OCI-LY3 (cell line): Measurements from ENCODE around the gene HJURP.

ENCODE experiments used
- H2AFZ ChIP-seq: fragments of 200-600, 300-600 bp; shearing (Covaris generic); 2 replicates; pipeline ENCODE4 v1.6.0; 2014; ENCODE audit warnings: antibody characterized with exemption, low read depth, low read length
- H3K27ac ChIP-seq: fragments of 200-600, 300-600 bp; sonication (generic); 2 replicates; pipeline ENCODE4 v1.5.1; 2014; ENCODE audit warnings: mild to moderate bottlenecking, low read length, moderate library complexity, mixed read lengths
- H3K27me3 ChIP-seq: fragments of 200-600, 300-600 bp; sonication (generic); 2 replicates; pipeline ENCODE4 v1.6.1; 2014; ENCODE audit warnings: low read depth, low read length, mixed read lengths
- H3K36me3 ChIP-seq: fragments of 200-600, 300-600 bp; sonication (generic); replicated peaks from 2 replicates; pipeline ENCODE3; 2014; ENCODE audit warnings: low read depth, low read length, mixed read lengths
- H3K4me1 ChIP-seq: fragments of 300-600, 200-600 bp; sonication (generic); 2 replicates; pipeline ENCODE4 v1.6.1; 2014; ENCODE audit warnings: low read length, mixed read lengths
- H3K4me2 ChIP-seq: fragments of 200-600, 300-600 bp; sonication (generic); 2 replicates; pipeline ENCODE4 v1.6.1; 2014; ENCODE audit warnings: low read length, mixed read lengths
- H3K4me3 ChIP-seq: fragments of 300-600, 200-600 bp; sonication (generic); 2 replicates; pipeline ENCODE4 v1.5.1; 2014; ENCODE audit warnings: antibody characterized with exemption, mild to moderate bottlenecking, low read length, moderate library complexity
- H3K79me2 ChIP-seq: fragments of 300-600, 200-600 bp; shearing (Covaris generic); 2 replicates; pipeline ENCODE4 v1.6.1; 2014; ENCODE audit warnings: mild to moderate bottlenecking, low read length, mixed read lengths
- H3K9ac ChIP-seq: fragments of 300-600, 200-600 bp; shearing (Covaris generic); 2 replicates; pipeline ENCODE4 v1.6.0; 2014; ENCODE audit warnings: mild to moderate bottlenecking, low read length, moderate library complexity
- H3K9me3 ChIP-seq: fragments of 200-600, 300-600 bp; shearing (Covaris generic); 2 replicates; pipeline ENCODE4 v1.6.1; 2014; ENCODE audit warnings: low read length, mixed read lengths; ENCODE audit not compliant: insufficient read depth
- H4K20me1 ChIP-seq: fragments of 200-600, 300-600 bp; sonication (generic); 2 replicates; pipeline ENCODE4 v1.6.1; 2016; ENCODE audit warnings: low read length, mixed read lengths; ENCODE audit not compliant: insufficient read depth
- CTCF ChIP-seq: fragments of 200-600, 300-600 bp; sonication (generic); IDR thresholded peaks from 2 replicates; pipeline ENCODE4 v1.5.1; 2014; ENCODE audit warnings: antibody characterized with exemption, low read length, low read depth
- EZH2phosphoT487 ChIP-seq: fragments of 200-600 bp; shearing (Covaris generic); IDR thresholded peaks from 2 replicates; pipeline ENCODE4 v1.6.1; 2018; ENCODE audit warnings: antibody characterized with exemption, mixed run types, low read depth

HJURP gene

GRCh38 chr2:233819884-233820773, 34.2 kb downstream of the HJURP start:
- no peaks in the 10 kb centered on the region for H3K9me3 ChIP-seq
- no peak overlapping the region for H3K9ac ChIP-seq
- H3K27ac ChIP-seq: no peak overlapping the region
- H3K4me1 ChIP-seq: no peaks in the 10 kb centered on the region
- no peak overlapping the region for H3K4me3 ChIP-seq
- H3K4me2 ChIP-seq: no peak overlapping the region
- H3K36me3 ChIP-seq: no peaks in the 10 kb centered on the region
- H4K20me1 ChIP-seq: no peaks in the 10 kb centered on the region
- no peak overlapping the region for H2AFZ ChIP-seq
- no peaks in the 10 kb centered on the region for H3K79me2 ChIP-seq
- TF ChIP-seq CTCF (no peak), EZH2phosphoT487 (no peak)
- H3K27me3 ChIP-seq: no peaks in the 10 kb centered on the region

- no peaks in the 10 kb centered on the region for H3K36me3 ChIP-seq
- no peak overlapping the region for H3K9ac ChIP-seq
- H3K9me3 ChIP-seq: no peaks in the 10 kb centered on the region
- TF ChIP-seq CTCF: no peak
- no peak for TF ChIP-seq EZH2phosphoT487
- no peaks in the 10 kb centered on the region for H3K79me2 ChIP-seq
- no peak overlapping the region for H3K4me3 ChIP-seq
- no peak overlapping the region for H3K27ac ChIP-seq
- no peaks in the 10 kb centered on the region for H3K27me3 ChIP-seq
- no peak overlapping the region for H3K4me2 ChIP-seq
- H3K4me1 ChIP-seq: no peaks in the 10 kb centered on the region
- no peak overlapping the region for H2AFZ ChIP-seq
- no peaks in the 10 kb centered on the region for H4K20me1 ChIP-seq
Observed at GRCh38 chr2:233818639-233819621, 35.4 kb downstream of the HJURP start.

GRCh38 chr2:233817995-233818638, 36.2 kb downstream of the HJURP start:
- Histone ChIP-seq H3K27ac (no peak overlapping the region), H4K20me1 (no peaks in the 10 kb centered on the region), H3K36me3 (no peaks in the 10 kb centered on the region), H3K9ac (no peak overlapping the region), H3K4me3 (no peak overlapping the region), H3K9me3 (no peaks in the 10 kb centered on the region), H3K4me1 (no peaks in the 10 kb centered on the region), H3K4me2 (no peak overlapping the region), H3K79me2 (no peaks in the 10 kb centered on the region), H3K27me3 (no peaks in the 10 kb centered on the region), H2AFZ (no peak overlapping the region)
- TF ChIP-seq EZH2phosphoT487 (no peak), CTCF (no peak)
